GM19467 (cell line): ENCODE results near the gene PAIP2B.

Experiments used
- ATAC-seq: cut with Tn5 transposase; IDR thresholded peaks from one replicate; pipeline ENCODE4 v1.9.1; 2021; ENCODE audit warnings: mild to moderate bottlenecking, moderate library complexity; ENCODE audit not compliant: unreplicated experiment

PAIP2B gene

DNA sequence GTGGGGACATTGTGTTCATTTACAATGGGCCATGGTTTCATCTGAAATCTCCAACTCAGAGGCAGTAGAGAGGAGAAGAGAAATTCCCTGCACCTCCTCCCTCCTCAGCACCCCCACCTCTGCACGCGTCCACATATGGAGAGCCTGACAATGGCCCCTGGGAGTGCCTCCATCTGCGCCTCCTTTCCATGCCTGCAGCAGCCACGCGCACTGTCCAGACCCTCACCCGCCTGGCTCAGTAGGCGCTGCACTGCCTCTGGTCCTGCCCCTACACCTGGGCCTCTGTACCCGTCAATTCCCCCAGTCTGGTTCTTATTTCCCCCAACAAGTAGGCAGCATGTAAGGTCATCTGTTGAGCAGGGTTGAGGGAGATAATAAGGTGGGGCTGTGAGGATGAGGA lies 72.6 kb downstream of the PAIP2B start:
- ATAC-seq: no peak

GRCh38 chr2:71153585-71154224 lies 73.2 kb downstream of the PAIP2B start:
- ATAC-seq: no peak

- ATAC-seq: no peak
Observed at GRCh38 chr2:71151620-71152019, 75.3 kb downstream of the PAIP2B start.

GRCh38 chr2:71150082-71150816 lies 76.7 kb downstream of the PAIP2B start:
- ATAC-seq: no peak

GRCh38 chr2:71148506-71149063 lies 78.3 kb downstream of the PAIP2B start:
- no peak for ATAC-seq

- no peak for ATAC-seq
Observed at GRCh38 chr2:71143782-71144181, 83.1 kb downstream of the PAIP2B start.

GRCh38 chr2:71136174-71136573 lies 90.7 kb downstream of the PAIP2B start:
- ATAC-seq: no peak

DNA sequence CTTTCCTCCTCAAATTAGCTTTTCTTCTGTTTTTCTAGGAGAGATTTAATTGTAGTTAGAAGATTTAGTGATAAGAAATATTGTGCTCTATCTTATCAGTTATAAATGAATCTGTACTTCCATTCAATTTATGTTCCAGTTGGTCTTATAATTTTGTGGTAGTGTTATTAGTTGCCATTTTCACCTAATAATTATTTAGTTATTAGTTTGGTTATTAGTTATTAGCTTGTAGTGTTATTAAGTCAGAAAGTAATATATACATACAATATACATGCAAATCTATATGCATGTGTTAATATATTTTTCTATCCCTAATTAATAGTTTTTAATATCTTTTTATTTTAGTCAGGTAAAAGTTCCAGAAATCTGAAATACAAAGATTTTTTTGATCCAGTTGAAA lies 93.3 kb downstream of the PAIP2B start:
- ATAC-seq: no peak
